Gastroesophageal sphincter (tissue), 3 donors: Measurements from ENCODE around the gene INO80E.

Source experiments
- CTCF ChIP-seq, 4 experiments: fragments of 200-600 bp in 2 of 4; fragments of 450-650 bp in 2 of 4; sonication (generic) in 1 of 4; IDR thresholded peaks; one replicate each; pipeline ENCODE4 v1.5.1; 2017 to 2019; ENCODE audit warnings: antibody characterized with exemption in 4 of 4, mild to moderate bottlenecking in 2 of 4, moderate library complexity in 2 of 4
- POLR2AphosphoS5 ChIP-seq: sonication (generic); formaldehyde crosslinking; IDR thresholded peaks from one replicate; pipeline ENCODE4 v1.6.1; 2017; ENCODE audit warnings: antibody characterized with exemption

- TF ChIP-seq CTCF (IDR thresholded peaks at IDR 0.05) (no peak), POLR2AphosphoS5 (no peak)
Observed at GRCh38 chr16:30017277-30017656, 21.2 kb downstream of the INO80E start.
